Measurements from ENCODE around the gene OR4D1. TPM values are rescaled to one million over a fixed set of nuclear protein-coding genes. Genes with fewer than 3 reads are reported as not detected.

The OR4D1 gene
- total RNA-seq, 2 donors from 2014 or later: not detected

- H3K27me3 ChIP-seq (replicated peaks; ENCODE audit: insufficient read depth): no peaks in the 10 kb centered on the region
- H3K4me1 ChIP-seq (ENCODE audit: control insufficient read depth in 1 of 2, low read depth in 2 of 2): no peaks in the 10 kb centered on the region
- no peak overlapping the region for H3K4me3 ChIP-seq
- no peak overlapping the region for H3K27ac ChIP-seq
- TF ChIP-seq, protein P1, sequence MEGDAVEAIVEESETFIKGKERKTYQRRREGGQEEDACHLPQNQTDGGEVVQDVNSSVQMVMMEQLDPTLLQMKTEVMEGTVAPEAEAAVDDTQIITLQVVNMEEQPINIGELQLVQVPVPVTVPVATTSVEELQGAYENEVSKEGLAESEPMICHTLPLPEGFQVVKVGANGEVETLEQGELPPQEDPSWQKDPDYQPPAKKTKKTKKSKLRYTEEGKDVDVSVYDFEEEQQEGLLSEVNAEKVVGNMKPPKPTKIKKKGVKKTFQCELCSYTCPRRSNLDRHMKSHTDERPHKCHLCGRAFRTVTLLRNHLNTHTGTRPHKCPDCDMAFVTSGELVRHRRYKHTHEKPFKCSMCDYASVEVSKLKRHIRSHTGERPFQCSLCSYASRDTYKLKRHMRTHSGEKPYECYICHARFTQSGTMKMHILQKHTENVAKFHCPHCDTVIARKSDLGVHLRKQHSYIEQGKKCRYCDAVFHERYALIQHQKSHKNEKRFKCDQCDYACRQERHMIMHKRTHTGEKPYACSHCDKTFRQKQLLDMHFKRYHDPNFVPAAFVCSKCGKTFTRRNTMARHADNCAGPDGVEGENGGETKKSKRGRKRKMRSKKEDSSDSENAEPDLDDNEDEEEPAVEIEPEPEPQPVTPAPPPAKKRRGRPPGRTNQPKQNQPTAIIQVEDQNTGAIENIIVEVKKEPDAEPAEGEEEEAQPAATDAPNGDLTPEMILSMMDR (IDR thresholded peaks at IDR 0.05): no peak
- H3K36me3 ChIP-seq: no peaks in the 10 kb centered on the region
- no peak for ATAC-seq (ENCODE audit: insufficient number of reproducible peaks, low FRiP score, low read depth)
- no peak for DNase-seq (ENCODE audit: low spot score)
- no peaks in the 10 kb centered on the region for H3K9me3 ChIP-seq
Measured at GRCh38 chr17:58153046-58153445, 4.9 kb downstream of the OR4D1 start.

DNA sequence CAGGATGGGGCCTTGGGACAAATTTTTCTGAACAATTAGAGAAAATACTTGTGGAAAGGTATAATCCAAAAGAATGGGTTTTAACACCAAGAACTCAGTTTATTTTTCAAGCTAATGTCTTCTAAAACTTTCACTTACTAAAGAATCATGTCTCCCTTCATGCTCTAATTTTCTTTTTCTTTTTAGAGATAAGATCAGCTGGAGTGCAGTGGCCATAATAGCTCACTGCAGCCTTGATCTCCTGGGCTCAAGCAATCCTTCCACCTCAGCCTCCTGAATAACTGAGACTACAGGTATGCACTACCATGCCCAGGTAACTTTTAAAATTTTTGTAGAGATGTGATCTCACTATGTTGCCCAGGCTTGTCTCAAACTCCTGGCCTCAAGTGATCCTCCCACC, 5.5 kb downstream of the OR4D1 start:
- ATAC-seq (ENCODE audit: insufficient number of reproducible peaks, low FRiP score, low read depth): no peak
- no peak for DNase-seq (ENCODE audit: low spot score)
- Histone ChIP-seq H3K4me3 (no peak overlapping the region), H3K27ac (no peak overlapping the region), H3K4me1 (ENCODE audit: control insufficient read depth in 1 of 2, low read depth in 2 of 2) (no peaks in the 10 kb centered on the region), H3K9me3 (no peaks in the 10 kb centered on the region), H3K36me3 (no peaks in the 10 kb centered on the region), H3K27me3 (replicated peaks; ENCODE audit: insufficient read depth) (no peaks in the 10 kb centered on the region)
- TF ChIP-seq, protein P1 (IDR thresholded peaks at IDR 0.05): no peak

DNA sequence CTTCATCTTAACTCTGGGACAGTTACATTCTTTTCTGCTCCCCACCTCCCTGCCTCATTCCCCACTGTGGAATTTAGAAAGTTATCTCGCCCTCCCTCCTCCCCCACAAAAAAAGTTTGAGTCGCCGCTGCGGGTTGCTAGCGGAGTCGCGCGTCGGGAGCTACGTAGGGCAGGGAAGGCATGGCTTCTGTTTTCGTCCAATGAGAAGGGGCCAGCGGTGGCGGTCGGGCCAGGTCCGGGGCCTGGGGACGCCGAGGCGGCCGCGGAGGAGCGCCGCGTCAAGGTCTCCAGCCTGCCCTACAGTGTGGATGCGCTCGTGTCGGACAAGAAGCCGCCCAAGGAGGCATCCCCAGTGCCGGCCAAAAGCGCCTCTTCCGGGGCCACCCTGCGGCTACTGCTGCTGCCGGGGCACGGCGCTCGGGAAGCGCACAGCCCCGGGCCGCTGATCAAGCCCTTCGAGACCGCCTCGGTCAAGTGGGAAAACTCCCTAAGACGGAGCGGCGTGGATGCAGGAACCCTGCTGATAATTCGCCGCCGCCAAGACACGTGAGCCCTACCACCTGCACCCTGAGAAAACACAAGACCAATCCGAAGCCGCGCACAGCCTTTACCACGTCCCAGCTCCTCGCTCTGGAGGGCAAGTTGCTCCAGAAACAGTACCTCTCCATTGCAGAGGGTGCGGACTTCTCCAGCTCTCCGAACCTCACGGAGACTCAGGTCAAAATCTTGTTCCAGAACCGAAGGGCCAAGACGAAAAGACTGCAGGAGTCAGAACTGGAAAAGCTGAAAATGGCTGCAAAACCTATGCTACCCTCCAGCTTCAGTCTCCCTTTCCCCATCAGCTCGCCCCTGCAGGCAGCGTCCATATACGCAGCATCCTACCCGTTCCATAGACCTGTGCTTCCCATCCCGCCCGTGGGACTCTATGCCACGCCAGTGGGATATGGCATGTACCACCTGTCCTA, 8.9 kb downstream of the OR4D1 start:
- Histone ChIP-seq H3K4me3 (peak overlapping the region; percentile 64), H3K27me3 (replicated peaks; ENCODE audit: insufficient read depth) (no peaks in the 10 kb centered on the region), H3K27ac (no peak overlapping the region), H3K9me3 (no peaks in the 10 kb centered on the region), H3K36me3 (no peaks in the 10 kb centered on the region), H3K4me1 (ENCODE audit: control insufficient read depth in 1 of 2, low read depth in 2 of 2) (no peaks in the 10 kb centered on the region)
- DNase-seq (ENCODE audit: low spot score) (no peak), ATAC-seq (ENCODE audit: insufficient number of reproducible peaks, low FRiP score, low read depth) (no peak)
- TF ChIP-seq, protein P1 (IDR thresholded peaks at IDR 0.05): no peak

DNA sequence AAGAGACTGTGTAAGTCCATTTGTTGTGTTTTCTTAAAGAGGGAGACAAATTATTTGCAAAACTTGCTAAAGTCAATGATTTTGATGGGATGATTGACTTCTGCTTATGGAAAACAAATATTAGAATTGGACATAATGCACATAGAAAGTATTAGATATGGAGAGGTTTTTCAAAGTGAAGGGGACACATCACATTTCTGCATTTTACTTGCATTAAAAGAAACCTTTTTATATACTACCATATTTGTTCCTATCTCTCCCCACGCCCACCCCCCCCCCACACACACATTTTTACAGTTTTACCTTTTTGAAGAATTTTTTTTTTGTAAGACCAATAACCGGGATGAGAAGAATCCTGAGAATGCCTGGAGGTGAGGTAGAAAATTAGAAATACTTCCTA, 10.0 kb downstream of the OR4D1 start:
- Histone ChIP-seq H3K4me1 (ENCODE audit: control insufficient read depth in 1 of 2, low read depth in 2 of 2) (no peaks in the 10 kb centered on the region), H3K4me3 (no peak overlapping the region), H3K27ac (no peak overlapping the region), H3K36me3 (no peaks in the 10 kb centered on the region), H3K27me3 (replicated peaks; ENCODE audit: insufficient read depth) (peaks cover 3% of the 10 kb centered on the region), H3K9me3 (no peaks in the 10 kb centered on the region)
- TF ChIP-seq, protein P1 (IDR thresholded peaks at IDR 0.05): no peak
- ATAC-seq (ENCODE audit: insufficient number of reproducible peaks, low FRiP score, low read depth): no peak
- no peak for DNase-seq (ENCODE audit: low spot score)

- H3K36me3 ChIP-seq: no peaks in the 10 kb centered on the region
- TF ChIP-seq, protein P1 (IDR thresholded peaks at IDR 0.05): no peak
- H3K27me3 ChIP-seq (replicated peaks; ENCODE audit: insufficient read depth): peaks cover 3% of the 10 kb centered on the region
- H3K27ac ChIP-seq: no peak overlapping the region
- no peaks in the 10 kb centered on the region for H3K4me1 ChIP-seq (ENCODE audit: control insufficient read depth in 1 of 2, low read depth in 2 of 2)
- ATAC-seq (ENCODE audit: insufficient number of reproducible peaks, low FRiP score, low read depth) (no peak), DNase-seq (ENCODE audit: low spot score) (no peak)
- no peaks in the 10 kb centered on the region for H3K9me3 ChIP-seq
- H3K4me3 ChIP-seq: no peak overlapping the region
Measured at GRCh38 chr17:58161566-58161965, 13.4 kb downstream of the OR4D1 start.

Measured in thoracic aorta (tissue), 2 donors.